Thoracic aorta (tissue), 2 donors: ENCODE results near the gene ARMC9. TPM values are rescaled to one million over a fixed set of nuclear protein-coding genes. Genes with fewer than 3 reads are reported as not detected.

Experiments used
- ATAC-seq: fragments of 150-250 bp; one replicate; pipeline ENCODE4 v1.8.0; 2017; ENCODE audit warnings: low read depth; ENCODE audit not compliant: insufficient number of reproducible peaks, low FRiP score
- DNase-seq: peaks from one replicate; pipeline ENCODE4 v3.0.0-alpha.2; 2020; ENCODE audit warnings: low spot score
- H3K27ac ChIP-seq, 2 donors: fragments of 200-600 bp; sonication (generic); 1 replicate in 1 of 2; 2 replicates in 1 of 2; pipeline ENCODE4 v1.5.1; 2016; ENCODE audit warnings: mild to moderate bottlenecking in 2 of 2, moderate library complexity in 2 of 2
- H3K27me3 ChIP-seq: fragments of 200-600 bp; sonication (generic); replicated peaks from 2 replicates; pipeline ENCODE4 v1.6.0; 2016; ENCODE audit warnings: mild to moderate bottlenecking; ENCODE audit not compliant: insufficient read depth
- H3K36me3 ChIP-seq: fragments of 200-600 bp; sonication (generic); one replicate; pipeline ENCODE4 v1.5.1; 2016
- H3K4me1 ChIP-seq, 2 donors: fragments of 200-600 bp; sonication (generic); 1 replicate in 1 of 2; 2 replicates in 1 of 2; pipeline versions ENCODE4 v1.5.1 to v1.6.0; 2016; ENCODE audit warnings: low read depth in 2 of 2, mild to moderate bottlenecking in 1 of 2; ENCODE audit not compliant: control insufficient read depth in 1 of 2
- H3K4me3 ChIP-seq: fragments of 200-600 bp; sonication (generic); 2 replicates; pipeline ENCODE4 v1.5.1; 2016; ENCODE audit warnings: mild to moderate bottlenecking
- H3K9me3 ChIP-seq: fragments of 200-600 bp; sonication (generic); 2 replicates; pipeline ENCODE4 v1.5.1; 2016
- CTCF ChIP-seq: fragments of 200-600 bp; sonication (generic); IDR thresholded peaks from one replicate; pipeline ENCODE4 v1.5.1; 2019; ENCODE audit warnings: antibody characterized with exemption
- total RNA-seq, 2 donors: library from RNA; depleted of rRNA; stranded (reverse); fragments of >200 nt; gene quantifications; one replicate each; pipeline versions ENCODE4 v1.1.0 to v1.2.3, GENCODE V29; 2016

ARMC9 gene
- total RNA-seq, 2 donors from 2014 or later, result 68.5 to 103 TPM

- TF ChIP-seq CTCF, result no peak
- no peak for ATAC-seq
- Histone ChIP-seq H3K4me1 (peaks cover 26 to 46% of the 10 kb centered on the region in 2 donors), H3K27ac (peak overlapping the region; percentile 69 to 85), H3K9me3 (no peaks in the 10 kb centered on the region), H3K36me3 (peaks cover 7% of the 10 kb centered on the region), H3K4me3 (no peak overlapping the region), H3K27me3 (no peaks in the 10 kb centered on the region)
- no peak for DNase-seq
These were observed 37.1 kb upstream of the ARMC9 start for GRCh38 chr2:231161252-231161839.

- ATAC-seq (peak; percentile 68), DNase-seq (no peak)
- no peak for TF ChIP-seq CTCF
- H3K27ac ChIP-seq, result peak overlapping the region; percentile 80 to 85
- H3K9me3 ChIP-seq, result no peaks in the 10 kb centered on the region
- no peaks in the 10 kb centered on the region for H3K27me3 ChIP-seq
- H3K4me3 ChIP-seq, result peak overlapping the region; percentile 44
- H3K4me1 ChIP-seq, result peaks cover 26 to 46% of the 10 kb centered on the region in 2 donors
- H3K36me3 ChIP-seq, result peaks cover 10% of the 10 kb centered on the region
These were observed 36.5 kb upstream of the ARMC9 start for GRCh38 chr2:231161877-231162329.

GRCh38 chr2:231163011-231163410 lies 35.4 kb upstream of the ARMC9 start:
- ATAC-seq (no peak), DNase-seq (no peak)
- no peaks in the 10 kb centered on the region for H3K9me3 ChIP-seq
- peaks cover 26 to 46% of the 10 kb centered on the region in 2 donors for H3K4me1 ChIP-seq
- peaks cover 14% of the 10 kb centered on the region for H3K36me3 ChIP-seq
- H3K27me3 ChIP-seq, result no peaks in the 10 kb centered on the region
- H3K4me3 ChIP-seq, result no peak overlapping the region
- peak overlapping the region; percentile 80 to 85 for H3K27ac ChIP-seq
- no peak for TF ChIP-seq CTCF

GRCh38 chr2:231163414-231164095 lies 34.9 kb upstream of the ARMC9 start:
- DNase-seq (no peak), ATAC-seq (no peak)
- no peaks in the 10 kb centered on the region for H3K27me3 ChIP-seq
- H3K9me3 ChIP-seq, result no peaks in the 10 kb centered on the region
- peaks cover 26 to 46% of the 10 kb centered on the region in 2 donors for H3K4me1 ChIP-seq
- H3K27ac ChIP-seq, result peak overlapping the region; percentile 31 to 85
- no peak overlapping the region for H3K4me3 ChIP-seq
- no peak for TF ChIP-seq CTCF
- H3K36me3 ChIP-seq, result peaks cover 14% of the 10 kb centered on the region

GRCh38 chr2:231167745-231168459 lies 30.5 kb upstream of the ARMC9 start:
- no peak for TF ChIP-seq CTCF

More at GRCh38 chr2:231167745-231168459, 30.5 kb upstream of the ARMC9 start:
- Histone ChIP-seq H3K4me1 (peaks cover 0 to 8% of the 10 kb centered on the region in 2 donors), H3K27me3 (no peaks in the 10 kb centered on the region), H3K4me3 (no peak overlapping the region), H3K27ac (no peak overlapping the region), H3K36me3 (peaks cover 35% of the 10 kb centered on the region), H3K9me3 (no peaks in the 10 kb centered on the region)
- DNase-seq (no peak), ATAC-seq (no peak)
